ENCODE results near the gene GIGYF2. TPM values are rescaled to one million over a fixed set of nuclear protein-coding genes. Genes with fewer than 3 reads are reported as not detected.

The GIGYF2 gene
- total and polyA plus RNA-seq, 2 of the 13 experiments (the other 11 are each of a cell fraction or from before 2014, with no cell fraction given) = 44.9 to 73.5 TPM

- TF ChIP-seq NR0B2 (CRISPR knock-in tag; IDR thresholded peaks at IDR 0.05) = no peak; the same call in 1 of the 2 replicates
- TF ChIP-seq ZNF703 (CRISPR knock-in tag; IDR thresholded peaks at IDR 0.05; ENCODE audit: borderline replicate concordance) = 0 out of 2 replicates have a peak, but pooled peaks have one; percentile 27
- TF ChIP-seq TOPORS (CRISPR knock-in tag; IDR thresholded peaks at IDR 0.05) = no peak; the same call in 1 of the 2 replicates
- no peak for TF ChIP-seq SALL2 (CRISPR knock-in tag; IDR thresholded peaks at IDR 0.05)
- peak; percentile 55; the same call in 1 of the 2 replicates for TF ChIP-seq NFKB2 (CRISPR knock-in tag; IDR thresholded peaks at IDR 0.05; ENCODE audit: borderline replicate concordance)
- no peak for TF ChIP-seq ZNF10 (CRISPR knock-in tag; IDR thresholded peaks at IDR 0.05; ENCODE audit: borderline replicate concordance, low read depth)
- peak; percentile 66; the same call in 1 of the 2 replicates for TF ChIP-seq NRL (CRISPR knock-in tag; IDR thresholded peaks at IDR 0.05; ENCODE audit: borderline replicate concordance)
- TF ChIP-seq IRF9 (CRISPR knock-in tag; IDR thresholded peaks at IDR 0.05; ENCODE audit: borderline replicate concordance) = no peak
- TF ChIP-seq ZMYM4 (CRISPR knock-in tag; IDR thresholded peaks at IDR 0.05) = no peak
- TF ChIP-seq GMEB1 (CRISPR knock-in tag; IDR thresholded peaks at IDR 0.05; ENCODE audit: borderline replicate concordance) = peak; percentile 25; the same call in 1 of the 2 replicates
- 0 out of 2 replicates have a peak, but pooled peaks have one; percentile 15 for TF ChIP-seq MTA1 (CRISPR knock-in tag; IDR thresholded peaks at IDR 0.05; ENCODE audit: borderline replicate concordance)
- TF ChIP-seq MED1 (CRISPR knock-in tag; IDR thresholded peaks at IDR 0.05) = no peak; the same call in 1 of the 2 replicates
- no peak for TF ChIP-seq TBX3 (IDR thresholded peaks at IDR 0.05; ENCODE audit: borderline replicate concordance)
- no peak for TF ChIP-seq NR3C1 (CRISPR knock-in tag; IDR thresholded peaks at IDR 0.05)
- peak; percentile 47; the same call in 1 of the 2 replicates for TF ChIP-seq ZNF777 (CRISPR knock-in tag; IDR thresholded peaks at IDR 0.05)
- TF ChIP-seq HINFP (CRISPR knock-in tag; IDR thresholded peaks at IDR 0.05; ENCODE audit: low read depth) = no peak
- no peak for TF ChIP-seq RARG (CRISPR knock-in tag; IDR thresholded peaks at IDR 0.05; ENCODE audit: low read depth)
- no peak for TF ChIP-seq NFAT5 (CRISPR knock-in tag; IDR thresholded peaks at IDR 0.05)
Measured at GRCh38 chr2:232876978-232877441, 179.9 kb downstream of the GIGYF2 start (continued).
